Stimulated activated CD8-positive, alpha-beta memory T cell treated with anti-CD3 and anti-CD28 coated beads, Interleukin-15, amount 100 ng/mL, for 1 hour (primary cell): ENCODE data around the gene RBM20.
"Not testable (repeated sequence)": the region's sequence is repeated elsewhere in the genome, so short reads cannot be mapped to it uniquely, and the experiment has no call there.

Experiments
- DNase-seq: peaks from one replicate; pipeline ENCODE4 v3.0.0-alpha.2; 2020; ENCODE audit warnings: low read depth

The RBM20 gene

GRCh38 chr10:110649347-110650264 lies 5.5 kb downstream of the RBM20 start:
- DNase-seq: no peak

GRCh38 chr10:110650265-110650668 lies 6.1 kb downstream of the RBM20 start:
- DNase-seq: no peak

- no peak for DNase-seq
These were observed 7.2 kb downstream of the RBM20 start for GRCh38 chr10:110651044-110651958.

- no peak for DNase-seq
These were observed 8.5 kb downstream of the RBM20 start for GRCh38 chr10:110652475-110653118.

GRCh38 chr10:110655320-110655719 lies 11.2 kb downstream of the RBM20 start:
- no peak for DNase-seq

- DNase-seq: no peak
These were observed 12.5 kb downstream of the RBM20 start for GRCh38 chr10:110656612-110657011.

- DNase-seq: no peak
These were observed 14.0 kb downstream of the RBM20 start for GRCh38 chr10:110657973-110658691.

- DNase-seq: no peak
These were observed 15.4 kb downstream of the RBM20 start for GRCh38 chr10:110659558-110659957.

- DNase-seq: not testable (repeated sequence)
These were observed 16.2 kb downstream of the RBM20 start for GRCh38 chr10:110660289-110660688.

GRCh38 chr10:110661292-110661691 lies 17.2 kb downstream of the RBM20 start:
- DNase-seq: no peak

GRCh38 chr10:110664483-110665420 lies 20.6 kb downstream of the RBM20 start:
- DNase-seq: no peak

- not testable (repeated sequence) for DNase-seq
These were observed 22.1 kb downstream of the RBM20 start for GRCh38 chr10:110666259-110666658.

- no peak for DNase-seq
These were observed 22.5 kb downstream of the RBM20 start for GRCh38 chr10:110666673-110667072.

- no peak for DNase-seq
These were observed 23.6 kb downstream of the RBM20 start for GRCh38 chr10:110667620-110668343.

GRCh38 chr10:110668443-110668842 lies 24.3 kb downstream of the RBM20 start:
- no peak for DNase-seq

GRCh38 chr10:110670335-110670734 lies 26.2 kb downstream of the RBM20 start:
- DNase-seq: no peak

GRCh38 chr10:110671788-110672579 lies 27.8 kb downstream of the RBM20 start:
- peak; percentile 47 for DNase-seq

- DNase-seq: no peak
These were observed 28.4 kb downstream of the RBM20 start for GRCh38 chr10:110672580-110672919.

GRCh38 chr10:110676016-110676415 lies 31.9 kb downstream of the RBM20 start:
- DNase-seq: no peak
